GM21528 (cell line): ENCODE results near the gene MDM2.

Source experiments
- ATAC-seq: cut with Tn5 transposase; IDR thresholded peaks from one replicate; pipeline ENCODE4 v1.9.1; 2021; ENCODE audit warnings: mild to moderate bottlenecking, moderate library complexity; ENCODE audit not compliant: unreplicated experiment, low FRiP score

Gene MDM2

GRCh38 chr12:68896881-68897540 lies 89.0 kb downstream of the MDM2 start:
- ATAC-seq = no peak

DNA sequence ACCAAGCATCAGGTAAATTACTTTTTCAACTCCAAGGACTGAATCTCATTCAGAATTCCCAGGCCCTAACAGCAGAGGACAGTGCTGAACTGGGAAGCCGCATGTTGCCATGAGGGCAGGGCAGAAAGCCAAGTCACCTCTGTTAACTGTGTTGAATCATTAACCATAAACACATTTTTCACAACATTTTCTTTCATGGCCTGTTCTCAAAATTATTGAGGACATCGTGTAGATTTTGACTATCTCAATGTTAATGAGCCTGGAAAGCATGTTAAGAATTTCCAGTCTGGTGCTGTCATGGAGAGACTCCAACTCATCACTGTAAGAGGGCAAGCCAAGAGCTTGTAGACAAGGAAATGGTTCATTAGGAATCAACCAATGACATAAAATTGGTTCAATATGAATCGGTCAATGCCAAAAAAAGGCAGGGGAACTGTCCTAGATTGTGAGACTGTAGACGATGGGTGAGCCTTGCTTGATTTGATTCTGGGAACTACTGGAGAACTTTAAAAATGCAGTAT lies 91.3 kb downstream of the MDM2 start:
- ATAC-seq = no peak

DNA sequence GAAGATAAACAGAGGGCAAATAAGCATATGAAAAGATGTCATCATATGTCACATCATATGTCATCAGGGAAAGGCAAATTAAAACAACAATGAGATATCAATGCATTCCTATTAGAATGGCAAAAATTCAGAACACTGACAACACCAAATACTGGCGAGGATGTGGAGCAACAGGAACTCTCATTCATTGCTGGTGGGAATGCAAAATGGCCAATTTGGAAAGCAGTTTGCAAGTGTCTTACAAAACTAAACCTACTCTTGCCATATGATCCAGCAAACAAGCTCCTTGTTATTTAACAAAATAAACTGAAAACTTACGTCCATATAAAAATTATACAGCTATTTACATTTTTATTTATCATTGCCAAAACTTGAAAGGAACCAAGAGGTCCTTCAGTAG lies 92.3 kb downstream of the MDM2 start:
- no peak for ATAC-seq
